ENCODE results near the gene ARFGEF2.

The ARFGEF2 gene

DNA sequence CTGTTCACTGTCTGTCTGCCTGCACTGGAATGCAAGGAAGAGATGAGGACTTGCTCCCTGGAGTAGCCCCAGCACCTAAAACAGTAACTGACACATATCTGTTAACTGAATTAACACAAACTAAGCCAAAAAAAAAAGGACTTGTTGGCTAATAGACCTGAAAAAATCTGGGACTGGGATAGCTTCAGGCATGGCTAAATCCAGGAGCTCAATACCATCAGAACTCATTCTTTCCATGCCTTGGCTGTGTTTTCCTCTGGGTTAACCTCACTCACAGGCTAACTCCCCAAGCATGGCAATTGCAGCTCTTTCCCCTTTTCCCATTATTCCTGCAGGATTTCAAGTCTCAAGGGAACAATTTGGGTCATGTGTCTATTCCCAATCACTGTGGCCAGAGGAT lies 21.6 kb upstream of the ARFGEF2 start:
- no peak for DNase-seq

DNA sequence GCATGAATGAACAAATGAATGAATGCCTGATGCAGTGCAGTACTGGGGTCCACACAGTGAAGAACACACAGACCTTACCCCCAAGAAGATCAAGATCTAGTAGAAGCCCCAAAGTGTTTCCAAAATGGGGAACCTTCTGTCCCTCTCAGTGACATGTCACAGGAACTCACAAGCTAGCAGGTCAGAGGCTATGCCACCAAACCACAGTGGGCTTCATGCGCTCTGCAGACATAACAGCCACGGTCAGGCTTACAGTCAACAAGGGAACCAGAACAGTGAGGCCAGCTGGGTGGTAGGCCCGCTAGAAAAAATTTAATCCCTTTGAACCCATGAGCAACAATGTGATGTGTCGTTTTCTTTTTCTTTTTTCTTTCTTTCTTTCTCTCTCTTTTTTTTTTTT lies 20.2 kb upstream of the ARFGEF2 start:
- no peak for DNase-seq

DNA sequence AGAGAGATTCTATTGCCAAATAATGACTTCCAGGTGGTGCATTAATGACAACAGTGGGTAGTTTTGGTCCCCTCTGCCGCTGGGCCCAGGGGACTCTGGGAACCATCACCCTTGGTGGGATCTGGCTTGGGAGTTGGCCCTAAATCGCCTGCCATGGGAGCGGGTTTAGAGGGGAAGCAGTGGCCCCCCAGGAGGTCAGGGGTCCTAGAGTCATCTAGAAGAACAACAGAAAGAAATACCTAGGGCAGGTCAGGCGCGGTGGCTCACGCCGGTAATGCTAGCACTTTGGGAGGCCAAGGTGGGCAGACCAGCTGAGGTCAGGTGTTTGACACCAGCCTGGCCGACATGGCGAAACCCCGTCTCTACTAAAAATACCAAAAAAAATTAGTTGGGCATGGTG lies 17.8 kb upstream of the ARFGEF2 start:
- DNase-seq: no peak

DNA sequence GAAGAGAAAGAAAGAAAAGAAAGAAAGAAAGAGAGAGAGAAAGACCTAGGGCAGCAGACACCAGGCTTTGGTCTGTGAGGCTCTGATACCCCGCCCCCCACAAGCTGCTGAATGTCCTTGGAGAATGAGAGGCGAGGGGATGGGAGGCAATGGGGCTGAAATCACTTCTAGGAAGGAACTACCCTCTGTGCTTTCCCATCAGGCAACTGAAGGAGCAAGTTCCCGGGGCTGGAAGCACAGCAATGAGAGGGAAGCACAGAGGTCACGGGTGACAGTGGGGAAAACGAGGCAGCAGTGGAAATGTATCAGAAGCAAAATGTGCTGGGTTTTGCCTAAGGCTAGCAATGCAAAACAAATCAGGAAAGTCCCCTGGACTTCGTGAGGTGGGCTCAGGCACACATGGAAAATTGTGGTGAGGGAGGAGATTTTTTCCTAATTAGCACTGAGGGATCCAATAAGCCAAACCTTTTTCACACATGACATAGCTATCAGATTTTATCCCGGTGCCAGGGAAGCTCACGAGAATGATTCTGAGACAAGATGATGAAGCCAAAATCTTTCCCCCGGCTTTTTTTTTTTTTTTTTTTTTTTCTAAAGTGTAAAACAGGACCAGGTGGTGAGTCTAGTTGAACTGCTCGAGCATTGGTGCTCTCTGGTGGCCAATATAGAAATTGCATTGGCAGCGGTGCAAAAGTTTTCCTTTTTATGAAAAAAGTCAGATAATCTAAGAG lies 16.8 kb upstream of the ARFGEF2 start:
- DNase-seq: peak; percentile 25

DNA sequence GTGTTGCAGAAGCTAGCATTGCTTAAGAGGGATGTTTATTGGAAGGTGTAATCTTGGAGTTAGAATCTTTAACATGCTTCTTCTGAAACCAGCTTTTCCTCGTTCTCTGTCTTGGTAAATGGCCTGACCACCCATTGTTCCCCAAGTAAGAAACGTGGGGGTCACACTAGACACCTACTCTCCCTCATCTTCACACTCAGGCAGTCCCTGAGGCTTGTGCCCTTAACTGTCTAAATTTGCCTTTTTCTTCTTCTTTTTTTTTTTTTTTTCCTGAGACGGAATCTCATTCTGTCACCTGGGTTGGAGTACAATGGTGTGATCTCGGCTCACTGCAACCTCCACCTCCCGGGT lies 16.2 kb upstream of the ARFGEF2 start:
- no peak for DNase-seq

DNA sequence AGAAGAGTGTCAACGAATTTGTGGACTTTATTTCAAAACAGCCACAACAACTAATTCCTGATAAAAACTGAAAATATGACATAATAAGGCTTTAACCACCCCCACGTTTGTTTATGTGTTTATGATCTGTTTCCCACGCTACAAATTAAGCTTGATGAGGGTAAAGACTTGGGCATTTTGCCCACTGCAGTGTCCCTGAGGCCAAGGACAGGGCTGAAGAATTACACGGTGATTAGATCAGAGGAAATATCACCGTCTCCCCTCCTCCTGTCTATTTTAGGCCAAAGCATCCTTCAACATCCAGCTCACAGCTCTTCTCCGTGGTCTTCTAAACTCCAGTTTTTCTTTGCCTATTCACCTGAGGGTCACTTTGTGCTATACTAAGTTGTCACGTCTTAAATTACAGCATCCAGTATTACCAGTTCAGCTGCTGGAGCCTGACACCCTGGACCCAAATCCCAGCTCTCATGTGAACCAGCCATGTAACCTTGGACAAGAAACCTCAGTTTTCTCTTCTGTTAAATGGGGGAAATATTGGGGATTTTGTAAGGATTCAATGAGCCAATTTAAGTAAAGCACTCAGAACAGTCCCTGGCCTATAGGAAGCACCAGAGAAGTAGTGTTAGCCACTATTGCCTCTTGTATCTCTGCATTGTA lies 15.2 kb upstream of the ARFGEF2 start:
- DNase-seq: no peak

DNA sequence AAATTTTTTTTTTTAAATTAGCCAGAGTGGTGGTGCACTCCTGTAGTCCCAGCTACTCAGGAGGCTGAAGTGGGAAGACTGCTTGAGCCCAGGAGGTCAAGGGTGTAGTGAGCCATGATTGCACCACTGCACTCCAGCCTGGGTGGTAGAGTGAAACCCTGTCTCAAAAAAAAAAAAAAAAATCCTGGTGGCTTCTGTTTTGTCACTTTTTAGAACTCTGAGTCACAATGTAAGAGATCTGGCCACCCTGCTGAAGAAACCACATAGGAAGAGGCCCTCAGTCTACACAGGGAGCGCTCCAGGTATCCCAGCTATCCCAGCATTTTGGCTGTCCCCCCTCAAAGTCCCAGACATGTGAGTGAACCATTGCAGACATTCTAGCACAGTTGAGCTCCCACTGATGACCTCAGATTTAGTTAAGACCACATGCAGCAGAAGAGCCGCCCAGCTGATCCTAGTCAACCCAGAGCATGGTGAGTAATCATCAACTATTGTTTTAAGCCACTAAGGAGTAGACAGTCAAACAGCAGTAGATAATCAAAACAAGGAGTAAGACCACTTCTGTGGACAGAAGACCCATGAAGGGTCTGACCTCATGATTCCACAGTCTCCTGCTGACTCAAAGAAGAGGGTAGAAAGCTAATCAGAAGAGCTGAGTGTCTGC lies 12.7 kb upstream of the ARFGEF2 start:
- no peak for DNase-seq

DNA sequence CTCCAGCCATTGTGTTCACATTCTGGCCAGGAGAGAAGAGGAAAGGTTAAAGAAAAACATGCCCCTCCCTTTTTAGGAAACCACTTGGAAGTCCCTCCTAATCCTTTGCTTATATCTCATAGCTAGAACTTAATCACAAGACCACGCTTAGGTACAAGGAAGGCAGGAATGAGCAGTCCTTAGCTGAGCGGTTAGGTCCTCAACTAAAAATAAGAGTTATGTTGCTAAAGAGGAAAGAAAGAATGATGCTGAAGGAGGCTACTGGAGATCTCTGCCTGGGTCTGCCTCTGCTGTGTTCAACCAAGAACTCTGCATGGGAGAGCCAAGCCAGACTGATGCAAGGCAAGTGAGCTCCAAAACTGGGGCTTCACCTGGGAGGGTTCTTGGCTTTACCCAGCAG lies 11.6 kb upstream of the ARFGEF2 start:
- no peak for DNase-seq

DNA sequence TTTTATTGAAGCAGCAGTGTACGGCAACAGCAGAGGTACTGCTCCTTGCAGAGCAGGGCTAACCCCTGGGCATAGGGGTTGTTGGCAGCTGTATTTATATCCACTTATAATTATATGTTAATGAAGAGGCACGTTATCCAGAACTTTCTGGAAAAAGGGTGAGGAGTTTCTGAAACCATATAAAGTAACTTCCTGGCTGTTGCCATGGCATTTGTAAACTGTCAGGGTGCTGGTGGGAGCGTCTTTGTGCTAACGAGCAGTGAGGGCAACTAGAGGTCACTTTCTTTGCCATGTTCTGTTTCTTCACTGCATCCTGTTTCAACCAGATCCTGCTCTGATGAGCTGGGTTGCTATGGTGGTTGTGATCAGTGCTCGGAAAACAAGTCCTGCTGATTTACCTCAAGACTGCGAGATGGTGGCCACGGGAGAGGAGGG lies 11.1 kb upstream of the ARFGEF2 start:
- DNase-seq: no peak

DNA sequence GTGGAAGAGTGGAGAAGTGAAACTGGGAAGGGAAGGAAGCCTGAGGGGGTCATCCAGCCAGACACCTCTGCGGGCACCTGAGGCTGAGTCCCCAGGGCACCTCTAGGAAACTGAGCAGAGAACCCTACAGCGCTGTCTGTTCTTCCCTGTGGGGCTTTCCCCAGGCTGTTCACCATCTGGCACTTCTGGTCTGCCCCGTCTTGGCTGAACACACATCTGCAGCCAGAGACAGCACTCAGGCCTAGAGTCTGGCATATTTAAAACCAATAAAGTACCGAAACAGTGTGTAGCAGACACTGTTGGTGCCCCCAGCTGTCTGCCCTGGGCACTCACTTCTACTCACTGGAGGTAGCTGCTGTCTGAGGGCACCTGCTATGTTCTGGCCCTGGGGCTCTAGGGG lies 9.4 kb upstream of the ARFGEF2 start:
- no peak for DNase-seq

DNA sequence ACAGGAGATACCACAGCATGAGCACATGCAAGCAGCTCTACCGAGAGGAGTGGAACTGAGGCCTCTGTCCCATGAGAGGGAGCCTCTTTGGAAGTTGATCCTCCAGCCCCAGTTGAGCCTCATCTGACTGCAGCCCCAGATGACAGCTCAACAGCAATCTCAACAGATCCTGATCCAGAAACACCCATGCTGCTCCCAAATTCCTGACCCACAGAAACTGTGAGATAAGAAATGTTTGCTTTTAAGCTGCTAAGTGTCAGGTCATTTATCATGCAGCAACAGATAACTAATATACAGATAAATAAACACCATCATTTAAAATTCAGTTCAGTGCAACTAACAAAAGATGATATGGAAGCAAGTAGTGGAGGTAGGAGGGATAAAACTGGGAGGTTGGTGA lies 4.8 kb upstream of the ARFGEF2 start:
- no peak for DNase-seq

DNA sequence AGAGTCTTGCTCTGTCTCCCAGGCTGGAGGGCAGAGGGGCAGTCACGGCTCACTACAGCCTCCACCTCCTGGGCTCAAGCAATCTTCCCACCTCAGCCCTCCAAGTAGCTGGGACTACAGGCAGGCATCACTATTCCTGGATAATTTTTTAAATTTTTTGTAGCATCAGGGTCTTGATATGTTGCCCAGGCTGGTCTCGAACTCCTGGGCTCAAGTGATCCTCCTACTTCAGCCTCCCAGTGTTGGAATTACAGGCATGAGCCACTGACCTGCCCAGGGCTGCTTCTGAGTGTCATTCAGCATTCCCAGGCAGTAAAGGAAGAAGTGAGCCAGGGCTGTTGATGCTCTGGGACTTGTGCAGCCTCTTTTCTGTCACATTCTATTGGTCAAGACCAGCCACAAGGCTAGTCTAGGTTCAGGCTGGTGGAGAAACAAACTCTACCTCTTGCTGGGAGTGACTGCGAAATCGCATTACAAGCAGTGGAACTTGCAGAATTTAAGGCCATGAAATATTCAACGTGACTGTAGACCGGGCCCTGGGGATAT lies 2.1 kb upstream of the ARFGEF2 start:
- no peak for DNase-seq

DNA sequence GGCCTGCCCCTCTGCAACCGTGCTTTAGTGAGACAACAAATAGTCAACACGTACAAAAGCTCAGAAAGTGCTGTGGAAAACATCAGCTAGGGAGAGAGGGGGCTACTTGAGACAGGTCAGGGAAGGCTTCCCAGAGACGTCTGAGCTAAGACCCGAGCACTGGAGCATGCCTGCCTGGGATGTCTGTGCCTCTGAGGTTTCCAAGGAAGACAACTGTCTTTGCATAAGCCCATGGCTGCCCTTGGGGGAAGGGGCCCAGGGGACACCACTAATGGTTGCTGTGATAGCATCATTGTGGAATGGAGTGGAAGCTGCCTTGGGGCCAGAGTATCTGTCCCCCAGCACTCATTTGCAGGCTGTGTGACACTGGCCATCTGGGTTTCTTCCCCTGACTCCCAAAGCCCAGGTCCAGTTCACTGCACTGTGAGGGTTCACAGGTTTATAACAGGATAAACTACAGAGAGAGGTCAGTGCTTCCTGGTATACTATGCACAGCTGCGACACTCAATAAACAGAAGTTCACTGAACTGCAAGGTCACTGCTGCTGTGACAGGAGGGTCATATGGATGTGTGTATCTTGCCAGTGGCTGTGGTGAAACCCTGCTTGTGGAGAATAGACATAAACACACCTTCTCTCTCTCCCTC lies 1.5 kb upstream of the ARFGEF2 start:
- DNase-seq: no peak

DNA sequence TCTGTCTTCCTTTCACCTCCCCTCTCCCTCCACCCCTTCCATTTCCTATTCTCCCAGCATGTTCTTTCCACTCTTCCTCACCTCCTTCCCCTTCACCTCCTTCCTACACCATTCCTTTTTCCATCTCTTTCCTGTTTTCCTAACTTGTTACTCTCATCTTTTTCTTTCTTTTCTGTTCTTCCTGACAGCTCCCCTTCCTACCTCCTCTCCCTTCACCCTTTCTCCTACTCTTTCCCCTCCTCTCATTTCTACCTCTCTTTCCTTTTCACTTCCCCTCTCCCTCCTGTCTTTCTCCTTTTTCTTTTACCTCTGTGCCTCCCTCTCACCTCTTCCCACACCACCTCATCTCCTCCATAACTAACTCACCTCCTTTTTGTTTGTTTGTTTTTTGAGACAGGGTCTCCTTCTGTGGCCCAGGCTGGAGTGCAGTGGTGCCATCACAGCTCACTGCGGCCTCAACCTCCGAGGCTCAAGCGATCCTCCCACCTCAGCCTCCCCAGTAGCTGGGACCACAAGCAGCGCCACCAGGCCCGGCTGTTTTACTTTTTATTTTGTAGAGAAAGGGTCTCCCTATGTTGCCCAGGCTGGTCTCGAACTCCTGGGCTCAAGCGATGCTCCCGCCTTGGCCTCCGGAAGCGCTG lies 864 bp upstream of the ARFGEF2 start:
- no peak for DNase-seq

DNA sequence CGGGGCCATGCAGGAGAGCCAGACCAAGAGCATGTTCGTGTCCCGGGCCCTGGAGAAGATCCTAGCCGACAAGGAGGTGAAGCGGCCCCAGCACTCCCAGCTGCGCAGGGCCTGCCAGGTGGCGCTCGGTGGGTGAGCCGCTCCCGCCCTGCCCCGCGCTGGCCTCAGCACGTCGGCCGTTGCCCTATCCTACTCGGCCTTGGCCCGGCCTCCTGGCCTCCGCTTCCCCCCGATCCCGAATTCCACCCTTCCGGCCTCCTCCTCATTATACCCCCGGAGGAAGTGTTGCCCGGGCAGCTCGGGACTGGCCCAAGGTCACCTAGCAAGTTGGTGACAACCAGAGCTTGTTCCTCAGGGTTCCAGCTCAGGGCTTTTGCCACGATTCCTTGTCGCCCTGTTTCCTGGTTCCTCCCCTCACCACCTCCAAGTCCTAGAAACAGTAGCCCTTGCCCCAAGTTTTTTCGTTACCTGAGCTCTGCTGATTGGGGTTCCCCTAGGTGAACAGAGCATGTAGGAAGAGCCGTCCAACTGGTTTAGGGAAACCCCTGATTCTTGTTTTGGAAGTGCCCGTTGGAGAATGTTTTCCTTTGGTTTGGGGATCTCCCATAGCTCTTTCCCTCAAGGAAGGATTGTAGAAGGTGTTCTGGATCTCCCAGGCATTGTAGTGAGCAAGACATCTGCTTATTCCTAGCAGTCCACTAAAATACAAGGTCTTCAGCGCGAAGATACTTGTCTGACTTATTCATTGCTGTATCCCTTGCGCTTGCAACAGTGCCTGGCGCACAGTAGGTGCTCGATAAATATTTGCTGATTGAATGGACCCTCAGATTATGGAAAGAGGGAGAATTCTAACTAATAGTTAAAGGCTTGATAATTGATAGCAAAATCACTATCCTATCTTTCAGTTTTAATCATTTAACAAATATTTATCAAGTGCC lies 641 bp downstream of the ARFGEF2 start:
- DNase-seq: peak; percentile 52

DNA sequence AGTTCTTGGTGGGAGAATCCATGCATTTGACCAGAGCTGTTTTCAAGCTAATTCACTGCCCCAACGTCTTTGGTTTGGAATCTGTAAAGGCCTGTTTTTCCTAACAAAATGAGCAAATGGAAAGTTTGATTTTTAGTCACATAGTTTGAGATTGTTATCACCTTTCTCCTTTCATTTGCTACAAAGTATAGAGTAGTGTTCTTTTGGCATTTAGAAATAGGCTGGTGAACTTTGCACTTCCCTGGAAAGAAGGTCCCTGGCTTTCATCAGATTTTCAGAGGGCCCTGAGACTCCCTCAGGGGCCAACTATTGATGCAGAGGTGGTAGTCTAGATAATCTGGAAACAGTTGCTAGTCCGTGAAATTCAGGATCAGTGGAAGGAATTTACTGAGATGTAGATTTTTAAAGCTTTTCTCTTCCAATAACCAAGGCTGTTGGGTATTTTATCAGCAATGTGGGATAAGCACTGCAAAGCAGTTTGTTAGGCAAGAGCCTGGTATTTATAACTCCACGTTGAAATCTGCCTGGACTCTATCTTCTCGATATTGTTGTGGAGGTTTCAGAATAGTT lies 1.7 kb downstream of the ARFGEF2 start:
- DNase-seq: no peak

DNA sequence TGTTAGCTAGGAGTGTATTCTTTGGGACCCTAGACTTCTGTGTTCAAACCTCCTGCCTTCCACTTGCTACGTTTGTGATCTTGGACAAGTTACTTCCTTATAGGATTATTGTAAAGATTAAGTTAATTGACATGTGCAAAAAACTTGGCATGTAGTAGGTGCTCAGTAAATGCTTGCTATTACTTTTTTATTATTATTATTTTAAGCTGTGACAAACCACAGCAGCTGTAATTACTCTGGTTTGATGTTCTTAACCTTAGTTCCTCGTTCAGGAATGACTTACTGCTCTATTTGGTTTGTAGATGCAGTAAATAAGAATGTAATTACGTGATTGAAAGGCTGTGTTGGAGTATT lies 3.2 kb downstream of the ARFGEF2 start:
- no peak for DNase-seq

DNA sequence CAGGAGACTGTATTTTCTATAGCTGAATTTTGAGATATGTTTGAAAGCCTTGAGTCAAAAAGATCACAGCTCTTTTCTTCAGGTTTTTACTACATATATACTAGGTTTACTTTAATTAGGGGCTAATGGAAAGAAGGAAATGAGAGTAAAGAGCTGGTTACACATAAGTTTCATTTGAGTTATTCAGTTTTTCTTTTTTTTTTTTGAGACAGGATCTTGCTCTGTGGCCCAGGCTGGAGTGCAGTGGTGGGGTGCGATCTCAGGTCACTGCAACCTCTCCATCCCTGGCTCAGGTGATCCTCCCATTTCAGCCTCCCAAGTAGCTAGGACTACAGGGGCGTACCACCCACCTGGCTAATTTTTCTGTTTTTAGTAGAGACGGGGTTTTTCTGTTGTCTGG lies 4.8 kb downstream of the ARFGEF2 start:
- no peak for DNase-seq

DNA sequence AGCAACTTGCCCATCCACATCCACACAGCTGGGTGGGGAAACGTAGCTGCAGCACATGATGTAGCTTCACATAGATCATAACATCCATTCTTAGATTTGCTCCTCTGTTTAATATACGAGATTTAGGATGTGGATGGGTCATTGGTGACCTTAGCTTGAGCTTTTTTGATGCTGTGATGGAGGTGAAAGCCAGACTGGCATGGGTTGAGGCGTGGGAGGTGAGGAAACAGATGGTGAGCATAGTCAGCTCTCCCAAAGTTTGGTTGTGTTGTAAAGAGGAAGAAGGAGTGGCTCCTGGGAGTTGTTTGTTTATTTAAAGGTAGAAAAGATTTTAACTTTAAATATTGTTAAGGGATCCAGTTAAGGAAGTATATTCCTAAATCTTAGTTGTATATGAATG lies 5.3 kb downstream of the ARFGEF2 start:
- no peak for DNase-seq

DNA sequence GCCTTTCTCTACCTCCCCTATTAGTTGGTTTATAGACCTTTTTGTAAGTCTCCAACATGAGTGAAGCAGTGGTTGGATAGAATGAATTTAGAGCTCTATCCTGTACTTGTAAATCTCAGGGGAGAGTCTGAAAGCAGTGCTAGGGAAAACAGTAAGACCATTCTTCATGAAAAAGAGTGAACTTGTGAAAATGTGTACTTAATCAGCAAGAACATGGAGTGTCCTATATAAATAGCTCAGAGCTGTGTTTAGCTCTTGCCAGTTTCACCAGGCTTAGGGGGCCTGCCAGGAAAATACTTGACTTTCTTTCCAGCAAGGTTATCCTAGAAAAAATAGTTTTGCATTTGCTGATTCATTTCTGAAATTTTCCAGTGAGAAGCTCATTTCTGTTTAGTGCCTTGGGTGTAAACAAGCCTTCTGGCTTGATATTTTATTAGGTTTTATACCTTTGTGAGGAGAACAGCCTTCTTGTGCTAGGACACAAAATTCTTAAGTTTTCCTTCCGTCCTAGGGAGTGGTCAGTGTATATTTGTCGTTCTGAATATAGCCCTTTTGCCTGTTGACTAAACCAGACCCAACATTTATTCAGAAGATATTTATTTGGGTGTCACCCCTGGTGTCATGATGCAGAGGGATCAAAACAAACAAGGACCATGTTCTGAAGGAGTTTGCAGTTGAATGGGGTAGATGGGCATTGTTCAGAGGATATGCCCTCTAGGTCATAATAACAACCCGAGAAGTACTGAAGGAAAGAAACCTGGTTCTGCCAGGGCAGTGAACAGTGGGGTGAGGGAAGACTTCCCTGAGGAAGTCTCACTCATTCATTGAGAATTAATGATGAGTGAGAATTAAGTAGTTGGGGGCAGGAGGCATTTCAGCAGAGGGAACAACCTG lies 7.6 kb downstream of the ARFGEF2 start:
- peak; percentile 34 for DNase-seq

DNA sequence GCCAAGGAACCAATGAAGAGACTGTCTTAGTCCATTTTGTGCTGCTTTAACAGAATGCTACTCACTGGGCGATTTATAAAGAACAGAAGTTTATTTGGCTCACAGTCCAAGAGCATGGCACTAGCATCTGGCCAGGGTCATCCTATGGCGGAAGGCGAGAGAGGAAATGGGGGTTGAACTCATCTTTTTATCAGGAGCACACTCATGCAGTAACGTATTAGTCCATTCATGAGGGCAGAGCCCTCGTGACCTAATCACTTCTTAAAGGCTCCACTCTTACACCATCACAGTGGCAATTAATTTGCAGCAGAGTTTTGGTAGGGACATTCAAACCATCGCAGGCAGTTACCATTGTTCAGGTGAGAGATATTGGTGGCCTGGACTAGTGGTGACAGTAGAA lies 8.5 kb downstream of the ARFGEF2 start:
- DNase-seq: peak; percentile 64

Data from NCI-H226 (cell line).